GM19467 (cell line): ENCODE data around the gene PANX2.
"Not testable (repeated sequence)": the region's sequence is repeated elsewhere in the genome, so short reads cannot be mapped to it uniquely, and the experiment has no call there.

ENCODE experiments used
- ATAC-seq: cut with Tn5 transposase; IDR thresholded peaks from one replicate; pipeline ENCODE4 v1.9.1; 2021; ENCODE audit warnings: mild to moderate bottlenecking, moderate library complexity; ENCODE audit not compliant: unreplicated experiment

PANX2 gene

GRCh38 chr22:50147258-50148165 is 23.0 kb upstream of the PANX2 start:
- ATAC-seq, result not testable (repeated sequence)

- no peak for ATAC-seq
Observed at GRCh38 chr22:50148166-50148500, 22.4 kb upstream of the PANX2 start.

- no peak for ATAC-seq
Observed at GRCh38 chr22:50148991-50149721, 21.4 kb upstream of the PANX2 start.

GRCh38 chr22:50150161-50151129 is 20.1 kb upstream of the PANX2 start:
- ATAC-seq, result no peak

- ATAC-seq, result no peak
Observed at GRCh38 chr22:50151571-50152537, 18.7 kb upstream of the PANX2 start.

- no peak for ATAC-seq
Observed at GRCh38 chr22:50153056-50153755, 17.3 kb upstream of the PANX2 start.

- ATAC-seq, result no peak
Observed at GRCh38 chr22:50153756-50154140, 16.8 kb upstream of the PANX2 start.

- no peak for ATAC-seq
Observed at GRCh38 chr22:50157709-50158375, 12.7 kb upstream of the PANX2 start.

- no peak for ATAC-seq
Observed at GRCh38 chr22:50160947-50161346, 9.6 kb upstream of the PANX2 start.

GRCh38 chr22:50161508-50162390 is 8.8 kb upstream of the PANX2 start:
- no peak for ATAC-seq

GRCh38 chr22:50162391-50162956 is 8.1 kb upstream of the PANX2 start:
- no peak for ATAC-seq

- ATAC-seq, result no peak
Observed at GRCh38 chr22:50165436-50166123, 5.0 kb upstream of the PANX2 start.

- ATAC-seq, result no peak
Observed at GRCh38 chr22:50167689-50168489, 2.6 kb upstream of the PANX2 start.

GRCh38 chr22:50168490-50169180 is 1.9 kb upstream of the PANX2 start:
- not testable (repeated sequence) for ATAC-seq

- ATAC-seq, result no peak
Observed at GRCh38 chr22:50169181-50169759, 1.3 kb upstream of the PANX2 start.
